Hematopoietic multipotent progenitor cell (in vitro differentiated cells): Measurements from ENCODE around the gene HLA-DPB1. TPM values are rescaled to one million over a fixed set of nuclear protein-coding genes. Genes with fewer than 3 reads are reported as not detected.

Experiments used
- DNase-seq, 3 donors: peaks; one replicate each; pipeline ENCODE4 v3.0.0-alpha.2; 2011 to 2015; ENCODE audit warnings: low read depth in 2 of 3, low spot score in 2 of 3
- total RNA-seq: library from RNA; depleted of rRNA; stranded (reverse); fragments of >200 nt; gene quantifications from one replicate; pipeline ENCODE4 v1.2.3, GENCODE V29; 2012

The HLA-DPB1 gene
- total RNA-seq, 1 donor = 396 TPM

DNA sequence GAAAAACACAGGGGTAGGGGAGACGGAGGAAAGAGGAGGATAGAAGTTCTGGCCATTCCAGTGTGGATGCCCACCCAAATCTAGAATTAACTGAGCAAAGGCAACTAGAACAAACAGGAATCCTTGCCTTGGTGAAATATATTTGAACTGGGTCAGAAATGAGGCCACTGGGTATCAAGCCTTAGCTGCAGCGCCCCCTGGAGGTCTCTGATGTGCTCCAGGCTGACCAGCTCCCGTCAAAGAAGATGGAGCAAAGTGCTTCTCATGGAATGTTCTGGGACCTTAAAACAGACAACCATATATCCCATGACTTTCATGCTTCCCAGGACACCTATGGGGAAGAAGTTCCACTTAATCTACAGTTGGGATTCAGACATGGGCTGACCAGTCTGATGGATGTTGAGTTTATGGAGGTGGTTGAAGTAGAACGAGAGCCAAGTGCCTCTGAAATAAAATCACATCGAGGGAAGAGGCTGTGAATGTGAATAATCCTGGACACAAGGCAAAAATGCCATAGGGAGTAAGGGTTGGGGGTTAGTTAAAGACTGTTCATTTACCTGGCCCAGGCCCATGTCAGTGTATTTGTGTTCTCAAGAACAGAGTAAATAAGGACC is 50.4 kb downstream of the HLA-DPB1 start:
- peak; percentile 25 to 70 (median 62) for DNase-seq

DNA sequence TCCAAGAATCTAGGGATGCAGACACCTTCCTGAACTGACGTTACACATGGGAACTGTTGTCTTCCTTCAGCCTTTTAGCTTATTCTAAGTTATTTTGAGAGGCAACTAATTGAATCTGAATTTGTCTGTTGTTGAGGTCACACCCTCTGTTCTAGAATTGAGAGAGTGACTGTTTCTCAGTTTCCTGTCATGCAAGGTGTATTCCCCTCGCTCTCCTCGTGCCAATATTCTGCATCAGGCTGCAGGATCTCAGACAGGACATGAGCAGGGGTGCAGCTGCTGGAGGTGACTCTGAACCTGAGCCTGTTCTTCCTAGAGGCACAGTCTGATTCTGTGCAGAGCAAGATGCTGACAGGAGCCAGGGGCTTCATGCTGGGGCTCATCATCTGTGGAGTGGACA is 52.5 kb downstream of the HLA-DPB1 start:
- no peak for DNase-seq

DNA sequence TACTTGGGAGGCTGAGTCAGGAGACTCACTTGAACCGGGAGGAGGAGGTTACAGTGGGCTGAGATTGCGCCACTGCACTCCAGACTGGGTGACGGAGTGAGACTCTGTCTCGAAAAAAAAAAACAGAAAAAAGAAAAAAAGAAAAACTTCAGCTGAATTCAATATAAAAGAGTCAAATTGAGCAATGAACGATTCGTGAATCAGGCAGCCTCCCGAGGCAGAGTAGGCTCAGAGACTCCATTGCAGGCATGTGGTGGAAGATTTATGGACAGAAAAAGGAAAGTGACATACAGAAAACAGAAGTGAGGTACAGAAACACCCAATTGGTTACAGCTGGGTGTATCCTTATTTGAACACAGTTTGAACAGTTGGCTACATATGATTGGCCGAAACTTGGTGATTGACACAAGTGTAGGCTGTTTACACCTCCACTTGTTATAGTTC is 56.3 kb downstream of the HLA-DPB1 start:
- DNase-seq = peak in 2 of 3 donors; percentile 70 to 84

DNA sequence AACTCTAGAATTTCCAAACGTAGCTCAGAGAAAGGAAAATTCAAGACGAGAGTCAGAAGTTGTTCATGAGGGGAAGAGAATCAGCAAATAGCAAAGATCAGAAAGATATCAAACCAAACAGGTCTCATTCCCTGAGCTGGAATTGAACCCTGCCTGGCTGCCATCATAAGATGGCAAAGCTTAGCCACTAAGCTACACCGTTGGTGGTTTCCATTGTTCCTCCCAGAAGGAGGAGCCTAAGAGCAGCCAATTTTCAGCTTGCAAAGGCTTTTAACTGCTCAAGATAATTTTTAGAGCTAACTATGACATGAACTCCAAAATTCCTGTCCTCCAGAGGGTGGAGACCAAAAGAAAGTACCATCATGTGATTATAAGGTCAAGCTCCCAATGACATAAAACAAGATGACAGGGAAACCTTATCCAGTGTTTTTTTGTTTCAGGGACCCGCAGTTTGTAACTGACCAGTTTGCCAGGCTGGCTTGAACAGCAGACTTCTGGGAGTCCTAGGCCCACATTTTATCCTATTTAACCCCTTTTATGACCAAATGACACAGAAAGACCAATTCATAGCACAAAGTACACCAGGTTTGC is 60.6 kb downstream of the HLA-DPB1 start:
- DNase-seq = no peak

Other genes with a start within 250 kb of the HLA-DPB1 start
- 30.7 TPM for gene TAP2, start 237.3 kb upstream of the HLA-DPB1 start, total RNA-seq
- gene PSMB8, start 231.9 kb upstream of the HLA-DPB1 start, total RNA-seq = 159 TPM
- 88.1 TPM for gene TAP1, start 222.3 kb upstream of the HLA-DPB1 start, total RNA-seq
- 114 TPM for gene PSMB9, start 221.8 kb upstream of the HLA-DPB1 start, total RNA-seq
- 71.6 TPM for gene HLA-DMB, start 135.0 kb upstream of the HLA-DPB1 start, total RNA-seq
- gene HLA-DMA, start 122.9 kb upstream of the HLA-DPB1 start, total RNA-seq = 156 TPM
- gene BRD2, start 107.4 kb upstream of the HLA-DPB1 start, total RNA-seq = 191 TPM
- gene HLA-DOA, start 66.4 kb upstream of the HLA-DPB1 start, total RNA-seq = 209 TPM
- 618 TPM for gene HLA-DPA1, start 2.3 kb upstream of the HLA-DPB1 start, total RNA-seq
- 0.27 TPM for gene COL11A2, start 116.5 kb downstream of the HLA-DPB1 start, total RNA-seq
- gene RXRB, start 124.7 kb downstream of the HLA-DPB1 start, total RNA-seq = 23.4 TPM
- 29.9 TPM for gene SLC39A7, start 124.9 kb downstream of the HLA-DPB1 start, total RNA-seq
- gene HSD17B8, start 128.7 kb downstream of the HLA-DPB1 start, total RNA-seq = 55.7 TPM
- 40.4 TPM for gene RING1, start 132.5 kb downstream of the HLA-DPB1 start, total RNA-seq
- gene VPS52, start 195.9 kb downstream of the HLA-DPB1 start, total RNA-seq = 62.5 TPM
- gene RPS18, start 196.1 kb downstream of the HLA-DPB1 start, total RNA-seq = 10,287 TPM
- 14.3 TPM for gene B3GALT4, start 201.1 kb downstream of the HLA-DPB1 start, total RNA-seq
- gene WDR46, start 213.2 kb downstream of the HLA-DPB1 start, total RNA-seq = 63.3 TPM
- 7.5 TPM for gene PFDN6, start 213.6 kb downstream of the HLA-DPB1 start, total RNA-seq
- gene RGL2, start 223.0 kb downstream of the HLA-DPB1 start, total RNA-seq = 35.5 TPM
- 323 TPM for gene TAPBP, start 238.1 kb downstream of the HLA-DPB1 start, total RNA-seq
- 27.7 TPM for gene ZBTB22, start 241.8 kb downstream of the HLA-DPB1 start, total RNA-seq
- 63.6 TPM for gene DAXX, start 247.0 kb downstream of the HLA-DPB1 start, total RNA-seq